HCT116 (cell line): Measurements from ENCODE around the gene C1QTNF12. TPM values are rescaled to one million over a fixed set of nuclear protein-coding genes. Genes with fewer than 3 reads are reported as not detected.
A peak's percentile ranks its signal among the peaks of the same experiment; 100 is the strongest.

Experiments used
- ATAC-seq: fragments of 200-7000 bp; cut with Tn5 transposase; 2 replicates; pipeline ENCODE4 v1.9.1; 2020; ENCODE audit warnings: mild to moderate bottlenecking, moderate library complexity
- BruUV-seq: library from RNA; stranded (reverse); fragments of 400-500 nt; replicated peaks from 2 replicates; lab custom pipeline; 2021; lab: Mats Ljungman, UMichigan
- CTCF ChIA-PET: fragments of 300-600 bp; sonication (Branson Sonifier 250); formaldehyde crosslinking; loops from one replicate; lab custom pipeline; 2021; ENCODE audit warnings: antibody characterized with exemption; lab: Charles Lee
- POLR2A ChIA-PET: fragments of 300-600, 350-600 bp; sonication (Branson Sonifier 250); formaldehyde crosslinking; loops from one replicate; lab custom pipeline; 2021; ENCODE audit warnings: antibody characterized with exemption; lab: Charles Lee
- RAD21 ChIA-PET, 2 experiments: fragments of 300-600 bp; sonication (Branson Sonifier 250); formaldehyde crosslinking; loops; one replicate each; lab custom pipeline; 2023; ENCODE audit warnings: low total read pairs in 2 of 2; ENCODE audit not compliant: uncharacterized antibody in 2 of 2, unreplicated experiment in 2 of 2, low non-redundant PET in 1 of 2; lab: Charles Lee
- DNase-seq: peaks from one replicate; pipeline ENCODE4 v3.0.0-alpha.2; 2010; ENCODE audit warnings: low read depth, low spot score
- H2AFZ ChIP-seq: fragments of 200-600 bp; shearing (Covaris generic), sonication (generic); 2 replicates; pipeline ENCODE4 v1.6.1; 2017; ENCODE audit warnings: low read depth, mixed run types, mixed read lengths, antibody characterized with exemption, low read length; ENCODE audit not compliant: poor library complexity, severe bottlenecking
- H3K27ac ChIP-seq: 2 replicates; pipeline ENCODE4 v1.5.1; 2012; ENCODE audit warnings: low read depth, low read length
- H3K27me3 ChIP-seq: fragments of 200-600 bp; sonication (generic); 2 replicates; pipeline ENCODE4 v1.6.1; 2016; ENCODE audit warnings: mixed run types, low read length, mixed read lengths; ENCODE audit not compliant: insufficient read depth
- H3K36me3 ChIP-seq, 2 experiments: fragments of 200-500 bp in 1 of 2; fragments of 200-600 bp in 1 of 2; sonication (Bioruptor generic) in 1 of 2; sonication (generic) in 1 of 2; 2 replicates each; pipeline versions ENCODE4 v1.5.1 to v1.6.1; 2014 to 2016; ENCODE audit warnings: low read length in 2 of 2, inconsistent platforms in 1 of 2, mixed read lengths in 1 of 2, mixed run types in 1 of 2; ENCODE audit not compliant: insufficient read depth in 2 of 2, control insufficient read depth in 1 of 2
- H3K4me1 ChIP-seq, 2 experiments: fragments of 200-600 bp in 1 of 2; sonication (generic) in 1 of 2; 2 replicates each; pipeline versions ENCODE4 v1.5.1 to v1.6.1; 2012 to 2017; ENCODE audit warnings: low read length in 2 of 2, inconsistent platforms in 1 of 2, mild to moderate bottlenecking in 1 of 2, mixed read lengths in 1 of 2, mixed run types in 1 of 2, moderate library complexity in 1 of 2; ENCODE audit not compliant: insufficient read depth in 2 of 2, control insufficient read depth in 1 of 2
- H3K4me2 ChIP-seq: fragments of 200-600 bp; sonication (generic); 2 replicates; pipeline ENCODE4 v1.6.1; 2017; ENCODE audit warnings: mixed run types, low read length, mixed read lengths
- H3K4me3 ChIP-seq, 2 experiments: fragments of 200-600 bp in 1 of 2; sonication (generic) in 1 of 2; replicated peaks in 1 of 2; 2 replicates each; pipeline ENCODE4 v1.5.1; 2011 to 2016; ENCODE audit warnings: low read length in 2 of 2, control low read depth in 1 of 2, low read depth in 1 of 2, mild to moderate bottlenecking in 1 of 2, mixed read lengths in 1 of 2, mixed run types in 1 of 2
- H3K79me2 ChIP-seq: fragments of 200-600 bp; sonication (generic); 2 replicates; pipeline ENCODE4 v1.6.1; 2017; ENCODE audit warnings: mild to moderate bottlenecking, mixed run types, low read length, moderate library complexity, mixed read lengths; ENCODE audit not compliant: insufficient read depth
- H3K9ac ChIP-seq: fragments of 200-600 bp; sonication (generic); 2 replicates; pipeline ENCODE4 v1.6.1; 2016; ENCODE audit warnings: low read length, mixed read lengths
- H3K9me2 ChIP-seq: fragments of 200-600 bp; sonication (generic), shearing (Covaris generic); 2 replicates; pipeline ENCODE4 v1.6.1; 2017; ENCODE audit warnings: mixed run types, mild to moderate bottlenecking, moderate library complexity; ENCODE audit not compliant: insufficient read depth
- H3K9me3 ChIP-seq, 2 experiments: fragments of 200-500 bp in 1 of 2; fragments of 200-600 bp in 1 of 2; sonication (Bioruptor generic) in 1 of 2; sonication (generic) in 1 of 2; 2 replicates each; pipeline ENCODE4 v1.6.1; 2014 to 2017; ENCODE audit warnings: low read length in 2 of 2, mixed read lengths in 2 of 2, inconsistent platforms in 1 of 2, low read depth in 1 of 2, mild to moderate bottlenecking in 1 of 2, mixed run types in 1 of 2, moderate library complexity in 1 of 2; ENCODE audit not compliant: control insufficient read depth in 1 of 2, insufficient read depth in 1 of 2
- H4K20me1 ChIP-seq: fragments of 200-600 bp; sonication (generic), shearing (Covaris generic); 2 replicates; pipeline ENCODE4 v1.6.1; 2017; ENCODE audit warnings: mixed run types, mild to moderate bottlenecking, moderate library complexity; ENCODE audit not compliant: insufficient read depth
- CEBPB ChIP-seq: IDR thresholded peaks from 2 replicates; pipeline ENCODE4 v1.6.1; 2012; ENCODE audit warnings: low read depth
- ELF1 ChIP-seq: IDR thresholded peaks from 2 replicates; pipeline ENCODE4 v1.6.1; 2012; ENCODE audit warnings: low read depth, borderline replicate concordance
- EZH2 ChIP-seq: fragments of 200-600 bp; sonication (generic); IDR thresholded peaks from 2 replicates; pipeline ENCODE4 v1.6.1; 2017; ENCODE audit warnings: antibody characterized with exemption, mixed run types
- EZH2phosphoT487 ChIP-seq: fragments of 200-600 bp; IDR thresholded peaks from 2 replicates; pipeline ENCODE4 v1.6.1; 2018; ENCODE audit warnings: antibody characterized with exemption, borderline replicate concordance
- FOSL1 ChIP-seq: IDR thresholded peaks from 2 replicates; pipeline ENCODE4 v1.6.1; 2012; ENCODE audit warnings: low read depth
- MAX ChIP-seq: IDR thresholded peaks from 2 replicates; pipeline ENCODE4 v1.6.1; 2012
- POLR2A ChIP-seq: IDR thresholded peaks from 2 replicates; pipeline ENCODE4 v1.7.0; 2011; ENCODE audit warnings: borderline replicate concordance; ENCODE audit not compliant: insufficient read depth, insufficient read length; ENCODE audit errors: extremely low read depth
- RAD21 ChIP-seq: IDR thresholded peaks from 2 replicates; pipeline ENCODE4 v1.6.1; 2012; ENCODE audit warnings: low read depth, mild to moderate bottlenecking
- SIN3A ChIP-seq: IDR thresholded peaks from 2 replicates; pipeline ENCODE4 v1.6.1; 2012; ENCODE audit warnings: low read depth
- SP1 ChIP-seq: IDR thresholded peaks from 2 replicates; pipeline ENCODE4 v1.6.1; 2012; ENCODE audit warnings: low read depth
- SRF ChIP-seq: IDR thresholded peaks from 2 replicates; pipeline ENCODE4 v1.6.1; 2012; ENCODE audit warnings: low read depth
- TCF7L2 ChIP-seq: IDR thresholded peaks from 2 replicates; pipeline ENCODE4 v1.7.0; 2011; ENCODE audit warnings: borderline replicate concordance, inconsistent platforms; ENCODE audit not compliant: insufficient read depth, insufficient read length; ENCODE audit errors: extremely low read depth
- ZBTB33 ChIP-seq: IDR thresholded peaks from 2 replicates; pipeline ENCODE4 v1.6.1; 2011; ENCODE audit warnings: mild to moderate bottlenecking, low read length, moderate library complexity; ENCODE audit not compliant: insufficient replicate concordance; ENCODE audit errors: extremely low read depth
- ZNF274 ChIP-seq: fragments of 200-500 bp; sonication (Bioruptor generic); IDR thresholded peaks from 2 replicates; pipeline ENCODE4 v1.6.1; 2014; ENCODE audit warnings: mild to moderate bottlenecking, low read depth, low read length, inconsistent platforms
- intact Hi-C: fragments of 100-400 bp; cut with micrococcal nuclease; formaldehyde crosslinking; loops from 2 replicates; pipeline ENCODE4 v1.10.0; 2022
- total RNA-seq: library from RNA; stranded (reverse); gene quantifications from one replicate; pipeline ENCODE4 v1.2.1, GENCODE V29; 2021; ENCODE audit not compliant: unreplicated experiment
- TF ChIP-seq, protein P1 (sequence below), 3 experiments: fragments of 200-600 bp in 1 of 3; sonication (generic) in 1 of 3; IDR thresholded peaks in 2 of 3; conservative IDR thresholded peaks in 1 of 3; 2 replicates each; pipeline ENCODE4 v1.5.1; 2012 to 2017; ENCODE audit warnings: low read depth in 2 of 3, low read length in 2 of 3, antibody characterized with exemption in 1 of 3, borderline replicate concordance in 1 of 3, control low read depth in 1 of 3, mild to moderate bottlenecking in 1 of 3, mixed read lengths in 1 of 3, mixed run types in 1 of 3, moderate library complexity in 1 of 3; ENCODE audit not compliant: insufficient read depth in 1 of 3

C1QTNF12 gene
- total RNA-seq, 1 experiment from 2014 or later = 6.9 TPM

- Histone ChIP-seq H3K9me3 (no peaks in the 10 kb centered on the region), H3K9me2 (no peaks in the 10 kb centered on the region), H3K27ac (peak overlapping the region; percentile 8; the same call in 1 of the 2 replicates), H3K4me2 (peak overlapping the region; percentile 46; the same call in 1 of the 2 replicates), H3K9ac (no peak overlapping the region), H3K79me2 (peaks cover 10% of the 10 kb centered on the region; the same call in 1 of the 2 replicates)
- DNase-seq = no peak
- ChIA-PET RAD21 (interaction anchor here in 1 of 2 experiments (0.8 kb wide), 1 partner anchor 62 kb away, joined by 3 read pairs; no protein-coding TSS in a partner anchor), CTCF (no interaction called here), POLR2A (no interaction called here)
- TF ChIP-seq ELF1 = no peak
- TF ChIP-seq, all 23 proteins: peak for 0
- no peak overlapping the region for H3K4me3 ChIP-seq
- intact Hi-C loops = no loop called here
- H3K4me1 ChIP-seq = peaks cover 9 to 22% of the 10 kb centered on the region in 2 experiments; a peak in 3 of 4 replicates
- no peaks in the 10 kb centered on the region for H3K36me3 ChIP-seq
- no TSS peak for BruUV-seq
- no peaks in the 10 kb centered on the region for H4K20me1 ChIP-seq
- H3K27me3 ChIP-seq = no peaks in the 10 kb centered on the region
- H2AFZ ChIP-seq = no peak overlapping the region
- no peak for ATAC-seq
Measured at GRCh38 chr1:1238702-1239178, 7.8 kb downstream of the C1QTNF12 start.

DNA sequence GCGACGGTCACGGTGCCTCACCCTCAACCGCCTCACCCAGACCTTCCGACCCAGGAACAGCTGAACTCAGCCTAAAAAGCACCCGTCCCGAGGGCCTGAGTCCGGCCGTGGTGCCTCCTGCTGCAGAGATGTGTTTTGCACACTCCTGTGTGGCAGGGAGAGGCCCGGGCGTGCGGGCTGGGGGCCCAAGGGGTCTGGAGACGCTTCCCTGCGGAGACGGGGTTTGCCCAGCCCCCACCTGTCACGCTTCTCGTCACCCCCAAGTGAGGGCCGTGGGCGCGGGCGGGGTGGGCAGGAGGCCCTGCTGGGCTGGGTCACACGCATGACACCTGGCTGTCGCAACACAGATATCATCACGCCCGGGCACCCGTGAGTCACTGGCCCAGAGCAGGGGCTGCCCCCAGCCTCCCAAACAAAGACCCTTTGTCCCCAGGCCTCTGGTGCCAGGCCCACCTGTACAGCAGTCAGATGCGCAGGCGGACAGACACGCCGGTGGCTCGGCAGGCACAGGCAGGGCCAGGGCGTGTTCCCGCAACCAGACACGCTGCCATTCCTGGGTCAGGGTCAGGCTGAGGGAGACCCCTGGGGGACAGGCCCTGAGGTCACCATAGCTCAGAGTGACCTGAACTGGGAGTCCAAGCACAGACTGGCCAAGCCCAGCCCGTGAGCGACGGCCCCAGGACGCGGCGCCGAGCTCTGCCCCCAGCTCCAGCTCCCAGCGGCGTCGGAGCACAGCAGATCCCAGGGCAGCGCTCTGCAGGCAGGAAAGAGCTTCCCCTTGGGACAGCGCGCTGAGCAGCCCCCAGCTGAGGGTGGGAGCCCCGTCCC lies 8.4 kb downstream of the C1QTNF12 start:
- ChIA-PET CTCF (no interaction called here), RAD21 (no interaction called here), POLR2A (no interaction called here)
- Histone ChIP-seq H3K9me2 (no peaks in the 10 kb centered on the region), H3K27ac (peak overlapping the region; percentile 8; the same call in 1 of the 2 replicates), H3K36me3 (no peaks in the 10 kb centered on the region), H3K4me2 (peak overlapping the region; percentile 46), H3K9me3 (no peaks in the 10 kb centered on the region), H3K27me3 (no peaks in the 10 kb centered on the region), H4K20me1 (no peaks in the 10 kb centered on the region), H3K4me1 (peaks cover 9 to 23% of the 10 kb centered on the region in 2 experiments; a peak in 3 of 4 replicates), H2AFZ (no peak overlapping the region), H3K4me3 (no peak overlapping the region), H3K9ac (no peak overlapping the region), H3K79me2 (peaks cover 16% of the 10 kb centered on the region; the same call in 1 of the 2 replicates)
- ATAC-seq (peak; percentile 56), DNase-seq (peak; percentile 38)
- no TSS peak for BruUV-seq
- intact Hi-C loops = no loop called here
- TF ChIP-seq POLR2A = no peak
- TF ChIP-seq, protein P1, sequence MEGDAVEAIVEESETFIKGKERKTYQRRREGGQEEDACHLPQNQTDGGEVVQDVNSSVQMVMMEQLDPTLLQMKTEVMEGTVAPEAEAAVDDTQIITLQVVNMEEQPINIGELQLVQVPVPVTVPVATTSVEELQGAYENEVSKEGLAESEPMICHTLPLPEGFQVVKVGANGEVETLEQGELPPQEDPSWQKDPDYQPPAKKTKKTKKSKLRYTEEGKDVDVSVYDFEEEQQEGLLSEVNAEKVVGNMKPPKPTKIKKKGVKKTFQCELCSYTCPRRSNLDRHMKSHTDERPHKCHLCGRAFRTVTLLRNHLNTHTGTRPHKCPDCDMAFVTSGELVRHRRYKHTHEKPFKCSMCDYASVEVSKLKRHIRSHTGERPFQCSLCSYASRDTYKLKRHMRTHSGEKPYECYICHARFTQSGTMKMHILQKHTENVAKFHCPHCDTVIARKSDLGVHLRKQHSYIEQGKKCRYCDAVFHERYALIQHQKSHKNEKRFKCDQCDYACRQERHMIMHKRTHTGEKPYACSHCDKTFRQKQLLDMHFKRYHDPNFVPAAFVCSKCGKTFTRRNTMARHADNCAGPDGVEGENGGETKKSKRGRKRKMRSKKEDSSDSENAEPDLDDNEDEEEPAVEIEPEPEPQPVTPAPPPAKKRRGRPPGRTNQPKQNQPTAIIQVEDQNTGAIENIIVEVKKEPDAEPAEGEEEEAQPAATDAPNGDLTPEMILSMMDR (IDR thresholded peaks at IDR 0.05 in 2 of 3, conservative IDR thresholded peaks at IDR 0.05 in 1 of 3; ENCODE audit: borderline replicate concordance in 1 of 3, insufficient read depth in 1 of 3, low read depth in 2 of 3, low read length in 2 of 3) = no peak
- no peak for TF ChIP-seq ZBTB33
- TF ChIP-seq SRF = no peak
- no peak for TF ChIP-seq CEBPB
- TF ChIP-seq TCF7L2 = no peak
- no peak for TF ChIP-seq FOSL1
- TF ChIP-seq RAD21 = no peak
- TF ChIP-seq MAX = no peak
- no peak for TF ChIP-seq SIN3A
- no peak for TF ChIP-seq EZH2phosphoT487
- no peak for TF ChIP-seq EZH2
- TF ChIP-seq SP1 = no peak
- no peak for TF ChIP-seq ZNF274
